HG02973 (cell line): ENCODE measurements around the gene C6orf89.
A peak's percentile ranks its signal among the peaks of the same experiment; 100 is the strongest.

Experiments used
- ATAC-seq: cut with Tn5 transposase; IDR thresholded peaks from one replicate; pipeline ENCODE4 v1.9.1; 2021; ENCODE audit warnings: moderate library complexity; ENCODE audit not compliant: unreplicated experiment

Gene C6orf89

GRCh38 chr6:36851626-36852025 is 34.1 kb upstream of the C6orf89 start:
- ATAC-seq: no peak

- ATAC-seq: no peak
Measured at GRCh38 chr6:36852481-36853147, 33.1 kb upstream of the C6orf89 start.

- ATAC-seq: no peak
Measured at GRCh38 chr6:36853325-36853724, 32.4 kb upstream of the C6orf89 start.

- no peak for ATAC-seq
Measured at GRCh38 chr6:36855750-36856149, 30.0 kb upstream of the C6orf89 start.

- ATAC-seq: no peak
Measured at GRCh38 chr6:36856277-36856676, 29.5 kb upstream of the C6orf89 start.

GRCh38 chr6:36857325-36857724 is 28.4 kb upstream of the C6orf89 start:
- ATAC-seq: no peak

GRCh38 chr6:36858407-36858981 is 27.3 kb upstream of the C6orf89 start:
- no peak for ATAC-seq

- no peak for ATAC-seq
Measured at GRCh38 chr6:36860126-36860525, 25.6 kb upstream of the C6orf89 start.

- ATAC-seq: no peak
Measured at GRCh38 chr6:36862164-36862847, 23.4 kb upstream of the C6orf89 start.

GRCh38 chr6:36862848-36863382 is 22.8 kb upstream of the C6orf89 start:
- no peak for ATAC-seq

GRCh38 chr6:36863670-36864540 is 21.8 kb upstream of the C6orf89 start:
- ATAC-seq: no peak

GRCh38 chr6:36865835-36866234 is 19.9 kb upstream of the C6orf89 start:
- ATAC-seq: no peak

- no peak for ATAC-seq
Measured at GRCh38 chr6:36867471-36868224, 18.1 kb upstream of the C6orf89 start.

GRCh38 chr6:36871686-36872085 is 14.1 kb upstream of the C6orf89 start:
- ATAC-seq: no peak

- no peak for ATAC-seq
Measured at GRCh38 chr6:36873115-36873514, 12.6 kb upstream of the C6orf89 start.

GRCh38 chr6:36873612-36874442 is 11.9 kb upstream of the C6orf89 start:
- ATAC-seq: no peak

- peak; percentile 69 for ATAC-seq
Measured at GRCh38 chr6:36874443-36875249, 11.1 kb upstream of the C6orf89 start, which contains the start of gene PPIL1. TSS of gene PPIL1 (minus strand) at chr6:36874803. CDS start at chr6:36874772, 31 bp downstream.

- ATAC-seq: no peak
Measured at GRCh38 chr6:36875250-36875633, 10.5 kb upstream of the C6orf89 start.

- ATAC-seq: no peak
Measured at GRCh38 chr6:36884610-36885009, 1.1 kb upstream of the C6orf89 start.
